Ectodermal cell (in vitro differentiated cells): Measurements from ENCODE around the gene LINGO4. TPM values are rescaled to one million over a fixed set of nuclear protein-coding genes. Genes with fewer than 3 reads are reported as not detected.

Source experiments
- H3K27ac ChIP-seq: 2 replicates; pipeline ENCODE4 v1.7.0; 2013; ENCODE audit warnings: mild to moderate bottlenecking, low read depth, low read length; ENCODE audit not compliant: insufficient read depth, poor library complexity, severe bottlenecking
- H3K27me3 ChIP-seq: 2 replicates; pipeline ENCODE4 v1.7.0; 2013; ENCODE audit warnings: mild to moderate bottlenecking, low read length; ENCODE audit not compliant: insufficient read depth, control insufficient read depth, poor library complexity, severe bottlenecking
- H3K36me3 ChIP-seq: one replicate; pipeline ENCODE4 v1.7.0; 2013; ENCODE audit warnings: low read length; ENCODE audit not compliant: control insufficient read depth, insufficient read depth
- H3K4me1 ChIP-seq: one replicate; pipeline ENCODE4 v1.7.0; 2013; ENCODE audit warnings: low read length; ENCODE audit not compliant: control insufficient read depth, insufficient read depth
- H3K4me3 ChIP-seq: 2 replicates; pipeline ENCODE4 v1.7.0; 2013; ENCODE audit warnings: low read depth, low read length, control low read depth; ENCODE audit not compliant: insufficient read depth
- H3K9me3 ChIP-seq: 2 replicates; pipeline ENCODE4 v1.7.0; 2013; ENCODE audit warnings: mild to moderate bottlenecking, low read length, moderate library complexity; ENCODE audit not compliant: control insufficient read depth
- WGBS, 2 experiments: methylation state at CpG; one replicate each; pipeline ENCODE4 v1.1.7; 2013; ENCODE audit warnings: missing lambda C conversion rate in 2 of 2; 5-methylcytosine and 5-hydroxymethylcytosine counted together
- polyA plus RNA-seq, 4 experiments: library from polyadenylated mRNA; stranded (reverse); fragments of 50-300 nt; gene quantifications; one replicate each; pipeline ENCODE4 v1.2.3, GENCODE V29; 2013

LINGO4 gene, protein sequence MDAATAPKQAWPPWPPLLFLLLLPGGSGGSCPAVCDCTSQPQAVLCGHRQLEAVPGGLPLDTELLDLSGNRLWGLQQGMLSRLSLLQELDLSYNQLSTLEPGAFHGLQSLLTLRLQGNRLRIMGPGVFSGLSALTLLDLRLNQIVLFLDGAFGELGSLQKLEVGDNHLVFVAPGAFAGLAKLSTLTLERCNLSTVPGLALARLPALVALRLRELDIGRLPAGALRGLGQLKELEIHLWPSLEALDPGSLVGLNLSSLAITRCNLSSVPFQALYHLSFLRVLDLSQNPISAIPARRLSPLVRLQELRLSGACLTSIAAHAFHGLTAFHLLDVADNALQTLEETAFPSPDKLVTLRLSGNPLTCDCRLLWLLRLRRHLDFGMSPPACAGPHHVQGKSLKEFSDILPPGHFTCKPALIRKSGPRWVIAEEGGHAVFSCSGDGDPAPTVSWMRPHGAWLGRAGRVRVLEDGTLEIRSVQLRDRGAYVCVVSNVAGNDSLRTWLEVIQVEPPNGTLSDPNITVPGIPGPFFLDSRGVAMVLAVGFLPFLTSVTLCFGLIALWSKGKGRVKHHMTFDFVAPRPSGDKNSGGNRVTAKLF
- polyA plus RNA-seq (2013, experiment 1 of 4) = not detected
- polyA plus RNA-seq (2013, experiment 2 of 4) = not detected
- polyA plus RNA-seq (2013, experiment 3 of 4) = not detected
- not detected for polyA plus RNA-seq (2013, experiment 4 of 4)

- no peaks in the 10 kb centered on the region for H3K36me3 ChIP-seq
- no peak within 1 kb of the TSS for H3K4me3 ChIP-seq
- H3K27ac ChIP-seq = no peak within 1 kb of the TSS
- no peaks in the 10 kb centered on the region for H3K27me3 ChIP-seq
- WGBS, 2 experiments = 84 to 87% methylated on average over 12 of the region's 12 CpGs
- no peaks in the 10 kb centered on the region for H3K9me3 ChIP-seq
- no peaks in the 10 kb centered on the region for H3K4me1 ChIP-seq
These were observed at the start of gene LINGO4 for GRCh38 chr1:151805066-151805820. LINGO4 (minus strand) TSS chr1:151805419; CDS start chr1:151802704, 2,715 bp downstream.

DNA sequence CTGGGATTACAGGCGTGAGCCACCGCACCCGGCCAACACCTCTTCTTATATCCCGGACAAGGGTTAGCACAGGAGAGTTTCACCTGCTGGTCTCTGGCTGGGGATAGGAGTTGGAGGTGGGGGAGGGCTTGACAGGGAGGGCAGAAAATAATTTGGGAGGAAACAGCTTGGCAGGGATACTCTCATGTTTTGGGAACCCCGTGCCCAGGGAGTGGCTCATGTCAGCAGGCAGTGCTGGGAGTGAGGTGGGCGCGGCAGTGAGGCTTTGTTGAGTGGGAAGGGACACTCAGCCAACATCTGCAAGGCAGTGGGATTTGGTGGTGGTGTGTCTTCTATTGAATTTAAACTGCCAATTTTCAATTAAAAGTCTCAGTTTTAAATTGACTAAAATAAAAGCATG is 49.4 kb upstream of the LINGO4 start:
- H3K9me3 ChIP-seq = no peaks in the 10 kb centered on the region
- no peak overlapping the region for H3K4me3 ChIP-seq
- no peaks in the 10 kb centered on the region for H3K36me3 ChIP-seq
- no peaks in the 10 kb centered on the region for H3K27me3 ChIP-seq
- WGBS, 2 experiments = 90 to 92% methylated on average over 7 of the region's 7 CpGs
- H3K4me1 ChIP-seq = no peaks in the 10 kb centered on the region
- no peak overlapping the region for H3K27ac ChIP-seq

DNA sequence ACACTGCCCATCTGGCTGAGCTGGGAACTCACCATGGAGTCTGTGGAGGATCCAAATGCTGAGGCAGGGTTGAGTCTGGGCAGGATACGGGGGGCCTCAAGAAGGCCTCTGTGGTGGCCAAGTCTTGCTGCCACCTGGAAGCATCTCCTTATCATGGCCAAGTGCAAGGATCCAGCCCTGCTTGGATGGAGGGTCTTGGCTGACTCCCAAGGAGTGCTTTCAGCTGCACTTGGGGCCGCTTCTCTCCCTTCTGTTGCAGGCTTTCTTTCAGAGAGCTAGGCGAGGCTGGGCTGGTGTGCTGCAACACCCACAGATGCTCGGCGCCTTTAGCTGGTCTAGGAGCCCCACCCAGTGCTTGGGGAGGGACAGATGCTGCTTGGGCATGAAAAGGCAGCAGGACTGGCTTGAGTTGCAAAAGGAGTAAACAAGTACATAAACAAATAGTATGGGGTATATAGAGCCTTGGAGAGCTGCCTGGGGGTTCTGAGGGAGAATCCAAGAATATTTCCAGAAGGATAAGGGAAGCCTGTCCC is 48.3 kb upstream of the LINGO4 start, which contains the start of gene THEM5:
Gene THEM5 (minus strand): TSS at position 302 of the 533 bp plus-strand sequence. CDS start 147 bp downstream, at position 155.
- Histone ChIP-seq H3K4me3 (no peak within 1 kb of the TSS), H3K27me3 (no peaks in the 10 kb centered on the region), H3K27ac (no peak within 1 kb of the TSS), H3K4me1 (no peaks in the 10 kb centered on the region), H3K36me3 (no peaks in the 10 kb centered on the region), H3K9me3 (no peaks in the 10 kb centered on the region)
- 91 to 92% methylated on average over 5 of the region's 5 CpGs for WGBS, 2 experiments

DNA sequence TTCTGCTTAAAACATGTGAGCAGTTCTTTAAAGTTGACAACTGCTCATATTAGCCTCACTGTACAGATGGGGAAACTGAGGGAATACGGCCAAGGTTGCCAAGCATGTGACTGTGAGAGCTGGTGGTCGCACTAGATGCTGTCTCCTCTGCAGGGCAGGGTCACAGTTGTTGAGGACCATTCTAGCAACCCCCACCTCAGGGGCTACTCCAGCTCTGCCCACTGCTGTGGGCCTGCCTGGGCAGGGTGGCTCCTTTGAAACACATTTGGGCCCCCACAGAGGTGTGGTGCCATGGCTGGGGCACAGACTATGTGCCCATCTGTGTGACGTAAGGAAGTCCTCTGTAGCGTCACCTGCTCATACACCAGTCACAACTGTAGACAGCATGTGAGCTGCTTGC is 47.5 kb upstream of the LINGO4 start:
- Histone ChIP-seq H3K27ac (no peak overlapping the region), H3K4me1 (no peaks in the 10 kb centered on the region), H3K36me3 (no peaks in the 10 kb centered on the region), H3K4me3 (no peak overlapping the region), H3K27me3 (no peaks in the 10 kb centered on the region), H3K9me3 (no peaks in the 10 kb centered on the region)
- 93 to 96% methylated on average over 4 of the region's 4 CpGs for WGBS, 2 experiments

DNA sequence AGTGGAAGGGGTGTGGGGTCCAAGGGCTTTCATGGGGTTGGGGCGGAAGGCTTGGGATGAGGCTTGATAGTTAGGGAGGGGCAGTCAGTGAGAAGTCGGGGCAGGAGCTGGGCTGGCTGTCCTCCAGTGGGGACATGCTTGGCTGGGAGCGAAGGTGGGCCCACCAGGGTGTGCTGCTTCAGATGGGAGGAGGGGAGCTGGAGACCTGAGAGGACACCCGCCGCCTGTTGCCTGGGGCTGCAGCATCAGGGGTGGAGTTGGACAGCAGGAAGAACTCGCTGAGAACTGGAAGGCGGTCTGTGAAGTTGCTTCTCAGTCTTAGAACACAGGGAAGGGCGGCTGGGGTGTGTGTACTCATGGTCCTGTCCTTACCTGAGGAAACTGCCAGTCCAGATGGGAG is 46.7 kb upstream of the LINGO4 start:
- Histone ChIP-seq H3K36me3 (no peaks in the 10 kb centered on the region), H3K4me1 (no peaks in the 10 kb centered on the region), H3K27ac (no peak overlapping the region), H3K9me3 (no peaks in the 10 kb centered on the region), H3K27me3 (no peaks in the 10 kb centered on the region), H3K4me3 (no peak overlapping the region)
- WGBS, 2 experiments = 86 to 88% methylated on average over 8 of the region's 8 CpGs

DNA sequence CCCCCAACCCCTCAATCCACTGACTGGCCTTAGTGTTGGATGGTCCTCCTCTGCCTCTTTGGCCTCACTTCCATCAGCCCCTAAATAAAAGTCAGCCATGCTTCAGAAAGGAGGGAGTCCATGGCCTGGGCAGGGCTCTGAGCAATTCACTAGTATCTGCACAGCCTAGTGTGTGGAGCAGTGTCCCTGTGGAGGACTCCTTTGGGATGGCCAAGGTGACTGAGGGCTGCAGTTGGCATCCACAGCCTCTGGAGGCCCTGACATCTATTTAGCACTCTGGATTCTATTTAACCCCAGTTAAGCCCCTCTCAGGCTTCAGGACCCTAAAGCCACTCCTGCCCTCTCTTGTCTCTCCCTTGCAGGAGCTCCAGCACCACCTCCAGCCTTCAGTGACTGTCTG is 44.7 kb upstream of the LINGO4 start:
- no peaks in the 10 kb centered on the region for H3K36me3 ChIP-seq
- H3K4me1 ChIP-seq = no peaks in the 10 kb centered on the region
- H3K27me3 ChIP-seq = no peaks in the 10 kb centered on the region
- H3K4me3 ChIP-seq = no peak overlapping the region
- H3K9me3 ChIP-seq = no peaks in the 10 kb centered on the region
- H3K27ac ChIP-seq = no peak overlapping the region

DNA sequence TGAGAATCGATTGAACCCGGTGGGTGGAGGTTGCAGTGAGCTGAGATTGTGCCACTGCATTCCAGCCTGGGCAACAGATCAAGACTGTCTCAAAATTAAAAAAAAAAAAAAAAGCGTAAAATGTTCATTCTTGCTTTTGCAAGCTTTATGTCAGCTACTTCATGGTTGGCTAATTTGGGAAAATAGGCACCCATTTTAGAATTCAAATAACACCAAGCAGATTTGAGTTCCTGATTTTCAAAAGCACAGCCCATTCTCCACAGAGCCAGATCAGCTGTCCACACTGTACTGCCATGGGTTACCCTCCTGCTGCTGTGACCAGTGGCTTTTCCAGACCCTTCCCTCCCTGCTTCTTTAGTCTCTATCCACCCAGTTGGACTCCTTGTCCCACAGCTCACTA is 43.9 kb upstream of the LINGO4 start:
- WGBS, 2 experiments = 94 to 95% methylated on average over 3 of the region's 3 CpGs
- no peaks in the 10 kb centered on the region for H3K9me3 ChIP-seq
- H3K4me3 ChIP-seq = no peak overlapping the region
- no peaks in the 10 kb centered on the region for H3K36me3 ChIP-seq
- H3K4me1 ChIP-seq = no peaks in the 10 kb centered on the region
- H3K27ac ChIP-seq = no peak overlapping the region
- H3K27me3 ChIP-seq = no peaks in the 10 kb centered on the region

GRCh38 chr1:151847867-151848596 is 42.8 kb upstream of the LINGO4 start:
- Histone ChIP-seq H3K27ac (no peak overlapping the region), H3K9me3 (no peaks in the 10 kb centered on the region), H3K36me3 (no peaks in the 10 kb centered on the region), H3K4me1 (no peaks in the 10 kb centered on the region), H3K27me3 (no peaks in the 10 kb centered on the region), H3K4me3 (no peak overlapping the region)
- WGBS, 2 experiments = 81 to 86% methylated on average over 10 to 11 of the region's 11 CpGs

DNA sequence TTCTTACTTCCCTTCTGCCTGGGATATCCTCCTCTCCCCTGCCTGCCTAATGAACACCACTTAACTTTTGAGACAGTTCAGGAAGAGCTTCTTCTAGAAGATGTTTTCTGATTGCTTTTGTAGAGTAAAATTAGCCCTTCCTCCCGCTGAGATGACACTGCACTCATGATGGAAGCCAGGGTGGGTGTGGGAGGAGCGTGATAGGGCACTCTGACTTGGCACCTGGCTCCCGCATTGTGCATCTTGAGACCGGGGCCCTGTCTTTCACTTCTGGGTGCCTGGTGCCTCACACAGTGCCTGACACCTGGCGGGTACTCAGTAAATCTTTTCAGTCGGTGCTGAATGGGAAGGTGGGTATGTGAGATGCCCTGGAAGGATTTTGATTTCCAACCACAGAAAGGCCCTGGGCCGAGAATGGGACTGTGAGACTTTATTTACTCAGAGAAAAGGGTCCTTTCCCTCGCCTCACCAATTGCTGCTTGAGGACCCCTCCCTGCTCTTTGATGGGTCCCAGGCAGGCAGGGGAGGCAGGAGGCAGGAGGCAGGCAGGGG is 41.5 kb upstream of the LINGO4 start:
- H3K36me3 ChIP-seq = no peaks in the 10 kb centered on the region
- WGBS, 2 experiments = 78 to 79% methylated on average over 8 of the region's 8 CpGs
- H3K27ac ChIP-seq = no peak overlapping the region
- no peaks in the 10 kb centered on the region for H3K9me3 ChIP-seq
- H3K27me3 ChIP-seq = no peaks in the 10 kb centered on the region
- H3K4me1 ChIP-seq = no peaks in the 10 kb centered on the region
- no peak overlapping the region for H3K4me3 ChIP-seq
